Type B pancreatic cell (in vitro differentiated cells): Measurements from ENCODE around the gene GABRA4. TPM values are rescaled to one million over a fixed set of nuclear protein-coding genes. Genes with fewer than 3 reads are reported as not detected.
A peak's percentile ranks its signal among the peaks of the same experiment; 100 is the strongest.

Experiments used
- DNase-seq: peaks from one replicate; pipeline ENCODE4 v3.0.0; 2021; ENCODE audit warnings: mixed read lengths; ENCODE audit not compliant: unreplicated experiment; ENCODE audit errors: extremely low spot score
- H3K27ac Mint-ChIP-seq: 2 replicates; pipeline ENCODE4 v1.8.0; 2021; ENCODE audit warnings: mild to moderate bottlenecking, mixed read lengths
- H3K27me3 Mint-ChIP-seq: 2 replicates; pipeline ENCODE4 v1.8.0; 2021; ENCODE audit warnings: mixed read lengths
- H3K36me3 Mint-ChIP-seq: 2 replicates; pipeline ENCODE4 v1.8.0; 2021; ENCODE audit warnings: mixed read lengths
- H3K4me1 Mint-ChIP-seq: one replicate; pipeline ENCODE4 v1.8.0; 2021; ENCODE audit warnings: mixed read lengths; ENCODE audit not compliant: unreplicated experiment
- H3K4me3 Mint-ChIP-seq: 2 replicates; pipeline ENCODE4 v1.8.0; 2021; ENCODE audit warnings: mild to moderate bottlenecking, mixed read lengths
- H3K9me3 Mint-ChIP-seq: 2 replicates; pipeline ENCODE4 v1.8.0; 2021; ENCODE audit warnings: mixed read lengths
- total RNA-seq: library from RNA; stranded (reverse); gene quantifications from 2 replicates; pipeline ENCODE4 v1.2.1, GENCODE V29; 2021; ENCODE audit warnings: low replicate concordance
- TF ChIP-seq, protein P1 (sequence below): fragments of 200-600 bp; sonication (generic); conservative IDR thresholded peaks from 2 replicates; pipeline ENCODE4 v1.5.0; 2021; ENCODE audit warnings: antibody characterized with exemption, mild to moderate bottlenecking

The GABRA4 gene
- total RNA-seq, 1 donor from 2014 or later = 1.5 TPM

DNA sequence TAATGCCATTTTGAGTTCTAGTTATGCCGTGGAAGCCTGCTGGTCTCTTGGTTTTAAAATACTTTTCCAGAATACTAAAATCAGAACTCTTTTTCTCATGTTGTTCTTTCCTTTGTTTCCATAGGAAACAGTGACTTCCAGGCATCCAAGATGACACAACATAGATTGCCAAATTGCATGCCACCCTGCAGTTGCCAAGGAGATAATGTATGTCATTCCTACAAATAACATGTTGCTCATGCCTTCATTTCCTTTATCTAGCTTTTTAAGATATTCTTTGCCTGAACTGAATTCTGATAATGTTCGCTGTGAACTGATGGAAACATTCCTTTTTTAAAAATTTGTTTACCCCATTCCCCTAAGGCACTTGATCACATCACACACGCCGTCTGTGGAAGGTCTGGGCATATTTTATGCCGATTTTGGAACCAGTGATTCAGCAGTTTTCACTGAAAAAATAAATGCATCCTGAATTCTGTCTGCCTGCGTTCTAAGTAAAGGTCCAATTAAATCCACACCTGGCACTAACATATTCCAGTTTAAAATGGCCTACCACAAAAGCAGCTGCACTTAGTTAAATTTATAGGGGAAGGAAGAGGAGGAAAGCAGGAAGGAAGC lies 46.4 kb downstream of the GABRA4 start:
- Mint-ChIP-seq H3K9me3 (no peaks in the 10 kb centered on the region), H3K27me3 (no peaks in the 10 kb centered on the region), H3K4me1 (no peaks in the 10 kb centered on the region), H3K36me3 (no peaks in the 10 kb centered on the region), H3K4me3 (no peak overlapping the region), H3K27ac (no peak overlapping the region)
- TF ChIP-seq, protein P1, sequence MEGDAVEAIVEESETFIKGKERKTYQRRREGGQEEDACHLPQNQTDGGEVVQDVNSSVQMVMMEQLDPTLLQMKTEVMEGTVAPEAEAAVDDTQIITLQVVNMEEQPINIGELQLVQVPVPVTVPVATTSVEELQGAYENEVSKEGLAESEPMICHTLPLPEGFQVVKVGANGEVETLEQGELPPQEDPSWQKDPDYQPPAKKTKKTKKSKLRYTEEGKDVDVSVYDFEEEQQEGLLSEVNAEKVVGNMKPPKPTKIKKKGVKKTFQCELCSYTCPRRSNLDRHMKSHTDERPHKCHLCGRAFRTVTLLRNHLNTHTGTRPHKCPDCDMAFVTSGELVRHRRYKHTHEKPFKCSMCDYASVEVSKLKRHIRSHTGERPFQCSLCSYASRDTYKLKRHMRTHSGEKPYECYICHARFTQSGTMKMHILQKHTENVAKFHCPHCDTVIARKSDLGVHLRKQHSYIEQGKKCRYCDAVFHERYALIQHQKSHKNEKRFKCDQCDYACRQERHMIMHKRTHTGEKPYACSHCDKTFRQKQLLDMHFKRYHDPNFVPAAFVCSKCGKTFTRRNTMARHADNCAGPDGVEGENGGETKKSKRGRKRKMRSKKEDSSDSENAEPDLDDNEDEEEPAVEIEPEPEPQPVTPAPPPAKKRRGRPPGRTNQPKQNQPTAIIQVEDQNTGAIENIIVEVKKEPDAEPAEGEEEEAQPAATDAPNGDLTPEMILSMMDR = no peak
- no peak for DNase-seq

DNA sequence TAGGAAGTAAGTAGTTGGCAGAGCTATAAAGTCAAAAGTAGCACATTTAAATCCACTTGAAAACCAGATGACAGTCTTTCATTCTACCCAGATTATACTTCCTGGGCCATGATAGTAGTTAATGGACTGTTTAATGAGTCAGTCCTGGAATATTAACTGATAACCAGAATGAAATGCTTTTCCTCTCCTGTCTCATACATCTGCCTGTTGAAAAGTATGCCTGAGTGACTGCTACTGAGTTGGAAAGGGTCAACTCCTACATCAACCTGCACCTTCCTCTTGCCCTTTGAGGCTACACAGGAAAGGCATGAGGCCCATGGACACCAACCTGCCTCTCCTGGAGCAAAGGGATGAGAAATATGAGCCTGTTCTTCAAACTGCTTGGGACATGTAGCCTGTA lies 48.3 kb downstream of the GABRA4 start:
- Mint-ChIP-seq H3K9me3 (no peaks in the 10 kb centered on the region), H3K4me1 (no peaks in the 10 kb centered on the region), H3K27ac (no peak overlapping the region), H3K36me3 (no peaks in the 10 kb centered on the region), H3K27me3 (no peaks in the 10 kb centered on the region), H3K4me3 (no peak overlapping the region)
- TF ChIP-seq, protein P1 = no peak
- DNase-seq = no peak

DNA sequence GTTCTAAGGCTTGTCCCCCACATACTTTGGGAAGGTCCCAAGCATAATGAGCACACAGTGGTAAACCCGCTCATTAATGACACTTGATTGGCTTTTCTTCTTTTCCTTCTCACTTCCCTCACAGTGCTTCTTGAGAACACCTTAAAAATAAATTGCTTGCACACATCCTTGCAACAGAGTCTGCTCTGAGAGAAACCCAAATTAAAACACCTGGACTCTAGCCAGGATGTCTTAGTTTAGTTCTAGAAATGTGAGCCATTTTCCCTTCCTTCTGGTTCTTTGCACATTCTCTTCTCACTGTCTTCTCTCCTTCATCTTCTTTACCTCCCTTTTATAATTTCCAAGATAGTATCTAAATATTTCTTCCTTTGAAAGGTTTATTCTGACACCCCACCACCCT lies 49.0 kb downstream of the GABRA4 start:
- Mint-ChIP-seq H3K27ac (no peak overlapping the region), H3K36me3 (no peaks in the 10 kb centered on the region), H3K27me3 (no peaks in the 10 kb centered on the region), H3K4me1 (no peaks in the 10 kb centered on the region), H3K4me3 (no peak overlapping the region), H3K9me3 (no peaks in the 10 kb centered on the region)
- no peak for DNase-seq
- TF ChIP-seq, protein P1 = no peak

DNA sequence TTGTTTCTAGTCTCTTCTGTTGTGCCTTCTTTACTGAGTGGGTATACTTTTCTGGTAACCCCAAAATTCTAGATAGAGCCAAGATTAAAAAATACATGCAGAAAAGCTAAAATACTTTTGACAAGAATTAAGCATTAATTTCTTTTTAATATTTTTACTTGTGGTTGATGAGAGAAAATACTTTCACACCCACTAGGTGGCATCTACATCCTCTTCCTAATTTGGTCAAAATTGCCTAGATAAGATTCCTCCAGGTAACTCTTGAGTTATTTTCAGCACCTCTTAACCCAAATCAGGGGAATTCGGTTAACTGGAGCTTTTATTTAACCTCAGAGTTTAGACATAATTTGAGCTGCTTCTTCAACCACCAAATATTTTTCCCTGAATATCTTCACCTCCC lies 55.9 kb downstream of the GABRA4 start:
- no peaks in the 10 kb centered on the region for H3K9me3 Mint-ChIP-seq
- TF ChIP-seq, protein P1 = peak; percentile 50
- H3K36me3 Mint-ChIP-seq = no peaks in the 10 kb centered on the region
- no peaks in the 10 kb centered on the region for H3K27me3 Mint-ChIP-seq
- DNase-seq = no peak
- no peak overlapping the region for H3K4me3 Mint-ChIP-seq
- H3K27ac Mint-ChIP-seq = no peak overlapping the region
- H3K4me1 Mint-ChIP-seq = no peaks in the 10 kb centered on the region

DNA sequence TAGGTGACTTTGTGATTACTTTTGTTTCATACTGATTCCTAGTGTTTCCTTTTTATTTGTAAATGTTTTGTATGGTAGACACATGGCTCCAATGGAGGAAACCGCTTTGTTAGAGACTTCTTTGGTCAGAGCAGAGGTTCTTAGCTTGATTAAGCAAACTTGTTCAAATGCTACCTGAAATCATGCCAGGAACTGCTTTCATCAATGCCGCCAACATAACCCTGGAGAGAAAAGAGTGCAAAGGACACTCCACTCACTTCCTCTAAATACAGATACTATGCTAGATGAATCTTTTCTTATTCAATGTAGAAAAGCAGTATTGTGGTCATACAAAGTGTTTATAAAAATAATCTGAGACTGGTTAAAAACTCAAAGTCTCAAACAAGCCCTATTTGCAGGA lies 58.7 kb downstream of the GABRA4 start:
- no peak for DNase-seq
- TF ChIP-seq, protein P1 = no peak
- no peak overlapping the region for H3K27ac Mint-ChIP-seq
- H3K36me3 Mint-ChIP-seq = no peaks in the 10 kb centered on the region
- no peaks in the 10 kb centered on the region for H3K9me3 Mint-ChIP-seq
- no peak overlapping the region for H3K4me3 Mint-ChIP-seq
- no peaks in the 10 kb centered on the region for H3K4me1 Mint-ChIP-seq
- H3K27me3 Mint-ChIP-seq = no peaks in the 10 kb centered on the region

DNA sequence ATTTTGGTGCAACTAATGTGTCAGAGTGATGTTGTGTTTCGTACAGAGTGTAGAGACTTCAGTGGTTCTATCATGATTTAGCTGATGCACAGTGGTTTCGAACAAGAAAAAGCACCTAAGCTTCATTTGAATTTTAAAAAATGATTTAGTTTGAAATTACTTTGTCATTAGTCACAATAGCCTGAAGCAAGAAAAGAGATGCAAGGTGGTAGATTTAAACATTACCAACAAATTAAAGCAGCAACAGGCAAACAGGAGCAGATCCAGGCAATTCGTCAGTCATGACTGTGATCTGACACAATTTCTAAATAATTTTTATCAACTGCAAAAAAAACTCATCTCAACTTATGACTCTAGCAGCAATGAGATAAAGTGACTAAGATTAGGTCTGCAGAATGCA lies 59.7 kb downstream of the GABRA4 start:
- TF ChIP-seq, protein P1 = no peak
- Mint-ChIP-seq H3K27me3 (no peaks in the 10 kb centered on the region), H3K36me3 (no peaks in the 10 kb centered on the region), H3K4me3 (no peak overlapping the region), H3K27ac (no peak overlapping the region), H3K9me3 (no peaks in the 10 kb centered on the region), H3K4me1 (no peaks in the 10 kb centered on the region)
- no peak for DNase-seq
